Stomach (tissue), 4 donors: ENCODE measurements around the gene ACSF3.
"Not testable (repeated sequence)": the region's sequence is repeated elsewhere in the genome, so short reads cannot be mapped to it uniquely, and the experiment has no call there.

Source experiments
- CTCF ChIP-seq, 7 experiments: fragments of 450-650 bp in 4 of 7; fragments of 200-600 bp in 3 of 7; sonication (generic) in 3 of 7; IDR thresholded peaks; one replicate each; pipeline ENCODE4 v1.5.1; 2016 to 2019; ENCODE audit warnings: antibody characterized with exemption in 7 of 7, control low read depth in 2 of 7, mild to moderate bottlenecking in 1 of 7
- POLR2A ChIP-seq, 4 donors: fragments of 450-650 bp; IDR thresholded peaks; one replicate each; pipeline ENCODE4 v1.6.1; 2016; ENCODE audit warnings: antibody characterized with exemption in 4 of 4, control low read depth in 2 of 4, mild to moderate bottlenecking in 1 of 4, moderate library complexity in 1 of 4

GRCh38 chr16:89186593-89187031 lies 93.0 kb downstream of the ACSF3 start:
- TF ChIP-seq CTCF, POLR2A (IDR thresholded peaks at IDR 0.05): not testable (repeated sequence)
